ENCODE results near the gene PSORS1C2. TPM values are rescaled to one million over a fixed set of nuclear protein-coding genes. Genes with fewer than 3 reads are reported as not detected.

PSORS1C2 gene
- total RNA-seq, 2 experiments from 2014 or later = not detected

DNA sequence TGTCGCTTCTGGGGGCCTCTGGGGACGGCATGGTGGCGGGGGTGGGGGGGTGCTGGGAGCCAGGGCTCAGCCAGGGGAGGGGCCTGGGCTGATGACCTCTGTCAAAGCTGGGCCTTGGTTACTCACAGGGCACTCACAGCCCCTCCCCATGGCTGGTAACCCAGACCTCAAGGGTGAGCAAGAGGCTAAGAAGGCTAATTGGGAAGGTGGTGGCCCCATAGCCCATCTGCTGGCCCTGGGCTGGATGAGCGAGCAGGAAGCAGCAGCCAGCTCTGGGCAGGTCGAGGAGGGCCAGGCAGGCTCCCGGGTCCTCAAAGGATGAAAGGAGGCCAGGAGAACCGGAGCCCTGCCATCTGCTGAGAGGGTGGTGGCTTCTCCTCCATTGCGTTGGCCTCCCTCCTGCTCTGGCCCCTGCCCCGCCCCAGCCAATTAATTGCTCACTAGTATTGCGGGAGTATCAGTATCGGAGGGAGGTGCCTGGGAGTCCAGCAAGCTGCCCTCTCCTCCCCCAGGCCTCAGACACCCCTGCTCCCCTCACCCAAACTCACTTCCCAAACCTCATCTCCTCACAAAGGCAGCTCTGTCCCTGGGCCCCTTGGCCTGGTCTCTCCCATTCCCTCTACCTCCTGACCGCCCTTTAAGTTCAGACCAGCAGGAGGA is 17.6 kb downstream of the PSORS1C2 start:
- ChIA-PET POLR2A (no interaction called here), CTCF (no interaction called here)

DNA sequence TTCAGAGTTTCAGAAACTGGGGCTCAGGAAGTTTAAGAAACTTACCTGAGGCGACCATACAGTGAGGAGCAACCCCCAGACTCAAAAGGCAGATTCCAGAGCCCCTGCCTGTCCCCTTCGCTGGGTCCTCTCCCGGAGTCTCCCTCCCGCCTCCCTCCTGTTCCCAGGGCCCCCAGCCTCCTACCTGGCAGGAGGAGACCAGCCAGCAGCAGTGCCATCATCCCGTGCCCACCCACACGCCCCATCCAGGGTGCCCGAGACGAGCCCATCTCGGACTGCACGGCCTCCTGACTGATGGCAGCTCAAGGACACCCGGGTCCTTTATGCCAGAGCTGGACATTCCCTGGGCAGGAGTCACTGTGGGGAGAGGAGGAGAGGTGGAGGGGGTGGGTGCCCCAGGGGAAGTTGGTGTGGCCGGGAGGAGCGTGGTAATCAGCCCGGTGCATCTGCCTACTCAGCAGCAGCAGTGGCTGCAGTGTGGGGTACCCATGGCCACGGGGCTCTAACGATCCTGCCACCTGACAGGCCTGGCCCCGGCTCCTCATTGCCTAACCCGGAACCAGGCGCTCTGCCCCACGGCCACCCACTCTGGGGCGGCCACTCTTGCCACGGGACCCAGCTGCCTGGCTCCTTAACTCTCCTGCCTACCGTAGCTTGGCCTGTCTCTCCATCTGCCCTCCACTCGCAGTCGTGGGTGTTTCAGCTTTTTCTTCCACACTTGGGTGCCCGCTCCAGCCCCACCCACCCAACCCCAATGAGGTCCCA is 18.5 kb downstream of the PSORS1C2 start, which contains the start of gene CDSN:
CDSN (minus strand) TSS at position 296 of the 765 bp plus-strand sequence; CDS start at position 269, 27 bp downstream.
- ChIA-PET CTCF (no interaction called here), POLR2A (no interaction called here)

DNA sequence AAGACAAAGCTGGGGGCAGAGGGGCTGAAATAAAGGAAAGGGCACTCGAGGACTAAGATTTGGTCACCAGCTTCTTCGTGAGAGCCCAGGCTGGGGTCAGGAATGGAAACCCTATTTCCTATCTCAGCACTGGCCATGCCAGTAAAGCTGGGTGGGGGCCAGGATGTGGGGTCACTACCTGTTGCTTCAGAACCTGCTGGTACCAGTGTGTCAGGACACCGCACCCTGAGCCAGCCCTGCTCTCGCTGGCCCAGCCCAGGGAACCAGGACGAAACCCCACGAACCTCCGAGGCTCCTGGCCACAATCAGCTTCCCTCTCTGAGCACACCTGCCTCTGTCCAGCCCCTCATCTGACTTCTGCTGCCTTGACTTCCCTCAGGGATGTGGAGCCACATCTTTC is 20.7 kb downstream of the PSORS1C2 start:
- POLR2A ChIA-PET = no interaction called here
- CTCF ChIA-PET = interaction anchor here (0.9 kb wide), 1 partner anchor 9 kb away, joined by 6 read pairs; no protein-coding TSS in a partner anchor

DNA sequence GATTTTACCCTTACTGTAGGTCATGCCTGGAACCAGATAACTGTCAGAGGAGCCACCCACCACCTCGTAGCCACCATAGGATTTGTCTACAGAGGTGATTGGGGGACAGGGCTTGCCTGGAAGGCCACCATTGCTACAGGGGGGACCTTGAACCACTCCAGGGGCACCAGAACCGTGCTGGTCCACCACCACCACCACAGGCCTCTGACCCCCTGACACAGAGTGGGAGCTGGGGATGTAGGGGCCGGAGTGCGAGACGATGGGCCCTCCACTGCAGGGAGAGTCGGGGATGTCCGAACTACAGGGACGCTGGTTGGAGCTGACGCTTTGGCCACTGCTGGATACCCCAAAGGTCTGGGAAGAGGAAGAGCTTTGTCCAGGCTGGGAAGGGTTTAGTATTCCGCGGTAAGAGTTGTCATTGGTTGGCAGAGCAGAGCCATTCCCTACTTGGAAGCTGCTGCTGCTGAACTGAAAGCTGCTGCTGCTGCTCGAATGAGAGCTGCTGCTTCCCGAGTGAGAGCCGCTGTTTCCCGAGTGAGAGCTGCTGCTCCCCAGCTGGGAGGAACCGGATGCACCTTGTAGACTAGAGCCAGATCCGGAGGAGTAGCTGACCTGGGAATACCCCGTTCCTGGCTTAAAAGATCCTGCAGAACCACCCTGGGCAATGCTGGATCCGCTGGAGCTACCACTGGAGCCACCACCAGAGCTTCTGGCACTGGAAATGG is 22.0 kb downstream of the PSORS1C2 start:
- CTCF ChIA-PET = interaction anchor here (1.3 kb wide), 1 partner anchor 10 kb away, joined by 3 read pairs; no protein-coding TSS in a partner anchor
- POLR2A ChIA-PET = no interaction called here

DNA sequence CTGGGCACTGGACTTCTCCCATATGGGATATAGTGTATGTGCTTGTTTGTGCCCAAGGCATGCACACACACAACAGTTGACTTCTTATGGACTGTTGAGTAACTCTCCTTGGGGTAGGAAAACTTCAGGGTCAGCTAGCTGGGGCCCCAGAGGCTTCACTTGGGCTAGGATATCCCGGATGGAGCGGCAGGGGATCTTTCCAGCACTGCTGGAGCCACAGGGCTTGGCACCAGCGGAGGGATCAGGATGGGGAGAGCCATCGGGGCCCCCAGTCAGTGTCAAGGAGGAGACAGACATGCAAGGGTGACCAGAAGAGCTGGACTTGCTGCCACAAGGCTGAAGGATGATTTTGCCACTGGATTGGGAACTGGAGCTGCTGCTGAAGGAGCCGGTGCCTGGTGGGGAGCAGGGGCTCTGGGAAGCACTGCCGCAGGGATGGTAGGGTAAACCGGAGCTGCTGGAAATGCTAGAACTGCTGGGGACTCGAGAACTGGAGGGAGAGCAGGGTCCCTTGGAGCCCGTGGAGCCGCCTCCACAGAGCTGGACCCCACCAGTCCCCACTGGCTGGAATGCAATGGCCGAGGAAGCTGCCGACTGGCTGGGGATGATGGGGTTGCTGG is 22.8 kb downstream of the PSORS1C2 start:
- ChIA-PET CTCF (interaction anchor here (1.3 kb wide), 2 partner anchors 11 to 29 kb away, joined by 3 read pairs; no protein-coding TSS in a partner anchor), POLR2A (no interaction called here)

DNA sequence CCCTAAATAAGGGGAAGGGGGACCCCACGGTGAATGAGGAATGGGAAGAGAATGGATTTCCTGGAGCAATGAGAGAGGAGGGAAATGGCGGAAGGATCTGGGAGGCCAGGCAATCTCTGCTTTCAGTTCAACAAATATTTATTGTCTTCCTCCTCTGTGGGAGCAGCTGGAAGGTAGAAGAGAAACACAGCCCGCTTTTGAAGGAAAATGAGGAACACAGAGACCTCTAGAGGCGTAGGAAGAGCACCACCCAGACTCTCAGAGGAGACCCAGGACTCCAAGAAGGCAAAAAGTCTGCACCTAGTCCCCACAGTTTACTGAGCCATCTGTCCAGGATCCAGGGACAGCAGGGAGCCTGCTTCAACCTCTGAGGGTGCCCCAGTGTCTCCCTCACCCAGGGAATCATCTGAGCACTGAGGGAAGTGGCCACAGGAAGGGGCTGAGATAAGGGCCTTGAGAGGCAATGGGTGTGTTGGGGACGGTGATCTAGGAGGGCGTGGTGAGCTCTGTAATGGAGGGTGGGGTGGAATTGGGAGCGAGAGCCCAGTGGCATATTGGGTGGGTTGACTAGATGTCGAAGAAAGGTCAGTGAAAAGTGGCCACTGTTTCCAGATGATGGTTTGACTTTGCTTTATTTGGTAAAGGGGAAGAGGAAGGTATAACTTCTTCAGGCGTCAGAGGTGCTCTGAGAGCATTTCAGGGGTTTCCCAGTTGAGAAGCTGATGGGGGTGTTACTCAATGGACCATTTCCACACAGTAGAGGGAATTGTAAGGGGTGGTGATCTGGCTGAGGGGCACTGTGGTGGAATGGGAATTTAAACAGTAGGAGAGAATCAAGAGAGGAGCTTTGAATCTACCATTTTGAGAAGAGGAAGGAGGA is 23.7 kb downstream of the PSORS1C2 start:
- ChIA-PET CTCF (interaction anchor here (1.3 kb wide), 2 partner anchors 12 to 28 kb away, joined by 3 read pairs; no protein-coding TSS in a partner anchor), POLR2A (no interaction called here)

DNA sequence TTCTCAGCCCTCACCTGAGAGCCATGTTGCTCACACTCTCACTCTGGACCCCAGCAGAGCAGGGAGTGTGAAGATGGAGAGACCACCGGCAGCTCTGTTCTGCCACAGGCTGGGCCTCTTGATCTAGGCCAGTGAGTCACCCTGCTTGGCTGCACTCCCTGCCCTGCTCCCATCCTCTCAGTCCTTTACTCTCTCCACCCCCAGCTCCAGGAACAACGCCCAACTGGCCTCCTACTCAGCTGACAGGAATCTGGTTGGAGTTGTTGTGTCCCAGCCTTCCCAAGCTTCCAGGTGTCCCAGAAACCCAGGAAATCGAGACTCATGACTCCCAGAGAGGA is 24.4 kb downstream of the PSORS1C2 start, which contains the start of gene PSORS1C1:
PSORS1C1 (plus strand) TSS at position 260 of the 338 bp plus-strand sequence. CDS start 14,833 bp downstream, outside the sequence.
- CTCF ChIA-PET = interaction anchor here (1.3 kb wide), 1 partner anchor 28 kb away, joined by 3 read pairs; no protein-coding TSS in a partner anchor
- POLR2A ChIA-PET = no interaction called here

DNA sequence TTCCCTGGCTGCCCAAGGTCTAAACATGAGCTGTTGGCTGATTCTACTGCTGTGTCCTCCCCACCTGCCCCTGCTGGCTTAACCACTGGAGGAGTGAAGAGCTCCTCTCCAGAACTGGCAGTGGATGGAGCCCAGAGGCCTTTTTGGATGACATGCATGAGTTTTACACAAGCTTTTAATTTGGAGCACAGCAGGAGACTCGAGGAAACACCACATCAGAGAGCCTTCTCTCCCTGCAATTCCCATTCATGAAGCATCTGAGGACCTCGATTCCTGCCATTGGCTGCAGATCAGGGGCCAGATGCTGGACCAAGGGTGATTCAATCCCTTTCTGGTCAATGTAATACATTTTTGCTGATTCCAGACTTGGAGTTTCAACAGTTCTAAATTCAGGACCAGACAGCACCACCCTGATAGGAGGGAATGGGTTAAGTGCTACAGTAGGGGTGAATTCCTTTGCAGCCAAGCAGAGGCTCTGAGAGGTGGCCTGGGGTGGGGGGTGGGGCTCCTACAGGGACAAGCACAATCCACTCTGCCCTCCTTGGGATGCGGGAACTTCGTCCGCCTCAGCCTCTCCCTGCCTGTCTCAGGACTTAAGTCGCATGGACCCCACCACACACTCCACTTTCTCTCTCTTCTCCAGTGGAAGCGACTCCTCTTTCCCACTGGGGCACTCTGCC is 24.9 kb downstream of the PSORS1C2 start:
- CTCF ChIA-PET = interaction anchor here (1.0 kb wide), 1 partner anchor 34 kb away, joined by 3 read pairs; no protein-coding TSS in a partner anchor
- POLR2A ChIA-PET = no interaction called here

DNA sequence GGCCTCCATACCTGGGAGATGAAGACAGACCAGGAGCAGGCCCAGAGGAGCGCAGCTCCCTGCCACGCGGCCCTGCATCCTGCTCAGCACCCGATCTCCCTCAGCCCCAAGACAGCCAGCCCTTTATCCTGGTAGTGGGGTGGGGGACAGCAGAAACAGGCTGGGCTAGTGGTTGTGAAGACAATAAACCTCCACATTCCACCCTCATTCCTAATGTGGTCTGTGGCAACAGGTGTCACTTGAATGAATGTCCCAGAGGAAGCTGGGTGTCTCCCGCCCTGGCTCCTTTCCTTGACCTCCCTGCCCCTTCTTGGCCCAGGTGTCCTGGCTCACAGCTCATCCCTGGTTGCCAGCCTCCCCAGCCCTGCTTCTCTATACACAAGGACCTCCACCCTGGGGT is 26.4 kb downstream of the PSORS1C2 start, which contains the start of gene C6orf15:
C6orf15 (minus strand) TSS at position 98 of the 400 bp plus-strand sequence; CDS start at position 78, 20 bp downstream.
- ChIA-PET CTCF (no interaction called here), POLR2A (no interaction called here)

DNA sequence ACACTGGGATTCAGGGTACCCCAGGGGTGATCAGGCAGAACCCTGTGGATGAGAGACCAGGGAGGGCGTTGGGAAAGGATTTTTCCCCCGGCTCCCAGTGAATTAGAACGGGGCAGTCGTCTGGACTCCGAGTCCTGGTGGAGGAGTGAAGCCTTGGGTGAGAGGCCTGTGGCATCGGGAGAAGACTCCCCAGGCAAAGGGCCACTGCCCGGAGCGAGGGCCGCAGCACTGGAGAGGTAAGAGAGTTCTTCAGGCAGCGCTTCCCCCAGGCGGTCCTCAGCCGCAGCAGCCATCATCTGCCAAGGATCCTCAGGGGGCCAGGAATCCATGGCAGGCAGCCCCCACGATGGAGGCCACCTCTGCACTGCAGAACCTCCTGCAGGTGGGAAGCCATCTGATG is 27.2 kb downstream of the PSORS1C2 start:
- ChIA-PET POLR2A (no interaction called here), CTCF (no interaction called here)

DNA sequence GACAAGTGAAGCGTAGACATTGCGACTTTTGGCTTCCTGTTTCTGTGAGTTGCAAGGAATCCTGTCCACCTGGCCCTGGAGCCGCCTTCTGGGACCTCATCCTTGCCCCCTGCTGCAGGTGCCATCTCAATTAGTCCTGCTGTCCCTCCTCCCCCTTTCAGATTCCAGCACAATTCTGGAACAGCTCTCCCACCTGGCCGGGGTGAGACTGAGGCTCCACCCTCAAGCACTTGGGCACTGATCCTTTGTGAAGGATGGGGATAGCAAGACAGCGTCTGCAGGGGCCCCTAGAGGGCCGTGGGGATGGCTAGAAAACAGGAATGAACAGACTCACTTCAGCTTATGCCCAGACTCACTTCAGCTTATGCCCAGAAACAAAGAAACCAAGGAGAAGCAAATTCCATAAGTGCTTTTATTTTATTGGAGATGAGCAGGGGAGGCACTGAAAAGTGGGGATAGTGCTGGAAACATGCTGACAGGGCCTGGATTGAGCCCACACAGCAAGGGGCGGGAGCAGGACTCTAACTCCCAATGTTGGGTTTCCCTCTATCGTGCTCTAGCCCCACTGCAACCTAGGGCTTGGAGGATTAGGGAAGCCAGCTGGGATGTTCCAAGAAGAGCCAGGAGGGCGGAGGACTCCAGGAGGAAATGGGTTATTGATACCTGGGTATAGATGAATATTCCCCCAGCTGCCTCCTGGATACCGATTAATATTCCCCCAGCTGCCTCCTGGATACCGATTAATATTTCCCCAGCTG is 27.9 kb downstream of the PSORS1C2 start:
- CTCF ChIA-PET = no interaction called here
- POLR2A ChIA-PET = no interaction called here

DNA sequence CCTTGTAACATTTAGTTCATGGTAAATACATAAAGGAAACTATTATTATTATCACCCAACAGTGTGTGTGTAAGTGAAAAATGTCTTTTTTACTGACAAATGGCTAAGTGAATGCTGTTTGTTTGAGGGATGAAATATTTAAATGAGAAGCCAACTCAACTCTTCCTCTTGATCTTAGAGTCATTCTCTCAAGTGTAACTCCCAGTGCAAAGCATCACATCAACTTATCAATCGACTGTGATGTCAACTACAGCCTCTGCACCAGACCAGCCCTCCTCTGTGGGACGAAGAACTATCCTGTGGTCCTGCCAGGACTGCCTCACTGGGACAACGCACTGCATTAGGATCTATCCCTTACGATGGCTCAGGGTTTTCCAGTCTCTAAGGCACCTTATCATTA is 31.8 kb downstream of the PSORS1C2 start:
- POLR2A ChIA-PET = no interaction called here
- CTCF ChIA-PET = no interaction called here

DNA sequence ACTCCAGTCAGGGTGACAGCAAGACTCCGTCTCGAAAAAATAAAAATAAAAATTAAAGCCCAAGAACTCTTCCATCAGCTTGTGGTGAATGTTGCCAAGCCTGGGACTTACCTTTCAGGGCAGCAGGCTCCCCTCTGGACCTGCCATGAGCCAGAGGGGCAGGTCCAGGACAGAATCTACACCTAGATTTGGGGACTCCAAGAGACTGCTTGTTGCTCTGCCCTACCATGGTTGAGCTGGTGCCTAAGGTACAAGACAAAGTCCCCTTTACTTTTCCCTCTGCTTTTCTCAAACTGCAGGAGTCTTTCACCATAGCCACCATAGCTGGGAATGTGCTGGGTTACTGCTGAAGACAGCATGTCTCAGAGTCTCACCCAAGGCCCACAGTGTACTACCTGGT is 35.7 kb downstream of the PSORS1C2 start:
- ChIA-PET POLR2A (interaction anchor here (0.5 kb wide), 1 partner anchor 38 kb away, joined by 6 read pairs; no protein-coding TSS in a partner anchor), CTCF (interaction anchor here (0.6 kb wide), 1 partner anchor 604 kb away, joined by 3 read pairs; no protein-coding TSS in a partner anchor)

DNA sequence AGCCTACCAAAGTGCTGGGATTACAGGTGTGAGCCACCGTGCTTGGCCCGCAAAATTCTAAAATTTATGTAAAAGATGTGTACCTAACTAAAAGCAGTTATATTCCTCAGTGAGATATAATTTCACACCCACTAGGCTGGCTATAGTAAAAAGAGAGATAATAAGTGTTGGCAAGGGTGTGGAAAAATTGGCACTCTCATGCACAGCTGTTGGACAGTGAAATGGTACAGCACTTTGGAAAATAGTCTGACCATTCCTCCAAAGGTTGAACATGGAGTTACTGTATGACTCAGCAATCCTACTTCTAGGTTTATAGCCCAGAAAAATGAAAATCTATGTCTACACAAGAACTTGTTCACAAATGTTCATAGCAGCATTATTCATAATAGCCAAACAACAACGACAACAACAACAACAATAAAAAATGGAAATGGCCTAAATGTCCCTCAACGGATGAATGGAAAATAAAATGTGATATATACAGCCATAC is 40.4 kb downstream of the PSORS1C2 start:
- POLR2A ChIA-PET = no interaction called here
- CTCF ChIA-PET = no interaction called here

DNA sequence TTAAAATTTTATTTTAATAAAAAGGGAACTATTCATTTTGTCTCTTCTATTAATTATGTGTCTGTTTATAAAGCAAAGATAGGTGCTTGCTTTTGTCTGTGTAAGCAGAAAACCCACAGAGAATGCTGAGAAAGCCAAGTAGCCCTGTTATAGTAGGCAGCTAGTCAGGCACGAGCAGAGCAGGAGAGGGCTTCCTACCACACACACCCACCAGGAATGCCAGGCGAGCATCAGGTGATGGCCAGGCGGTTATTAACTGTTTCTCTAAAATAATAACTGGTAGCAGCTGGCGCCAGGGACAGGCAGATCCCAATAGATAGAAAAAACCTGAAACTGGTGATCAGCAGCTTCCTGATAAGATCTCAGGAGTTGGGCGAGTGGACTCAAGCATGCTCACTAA is 42.2 kb downstream of the PSORS1C2 start:
- ChIA-PET CTCF (interaction anchor here (0.5 kb wide), 1 partner anchor 95 kb away, joined by 3 read pairs; no protein-coding TSS in a partner anchor), POLR2A (no interaction called here)

DNA sequence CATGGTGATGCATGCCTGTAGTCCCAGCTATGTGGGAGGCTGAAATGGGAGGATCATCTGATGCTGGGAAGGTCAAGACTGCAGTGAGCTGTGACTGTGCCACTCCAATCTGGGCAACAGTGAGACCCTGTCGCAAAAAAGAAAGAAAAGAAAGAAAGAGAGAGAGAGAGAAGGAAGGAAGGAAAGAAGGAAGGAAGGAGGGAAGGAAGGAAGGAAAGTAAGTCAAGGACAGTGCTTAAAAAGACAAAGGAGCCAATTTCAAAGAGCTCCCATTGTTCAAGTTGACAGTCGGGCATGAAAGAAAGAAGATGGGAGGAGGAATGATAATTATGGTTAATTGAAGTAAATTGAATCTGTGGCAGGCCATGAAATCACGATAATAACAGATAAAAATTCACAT is 42.7 kb downstream of the PSORS1C2 start:
- CTCF ChIA-PET = interaction anchor here (0.5 kb wide), 1 partner anchor 96 kb away, joined by 3 read pairs; no protein-coding TSS in a partner anchor
- POLR2A ChIA-PET = no interaction called here

DNA sequence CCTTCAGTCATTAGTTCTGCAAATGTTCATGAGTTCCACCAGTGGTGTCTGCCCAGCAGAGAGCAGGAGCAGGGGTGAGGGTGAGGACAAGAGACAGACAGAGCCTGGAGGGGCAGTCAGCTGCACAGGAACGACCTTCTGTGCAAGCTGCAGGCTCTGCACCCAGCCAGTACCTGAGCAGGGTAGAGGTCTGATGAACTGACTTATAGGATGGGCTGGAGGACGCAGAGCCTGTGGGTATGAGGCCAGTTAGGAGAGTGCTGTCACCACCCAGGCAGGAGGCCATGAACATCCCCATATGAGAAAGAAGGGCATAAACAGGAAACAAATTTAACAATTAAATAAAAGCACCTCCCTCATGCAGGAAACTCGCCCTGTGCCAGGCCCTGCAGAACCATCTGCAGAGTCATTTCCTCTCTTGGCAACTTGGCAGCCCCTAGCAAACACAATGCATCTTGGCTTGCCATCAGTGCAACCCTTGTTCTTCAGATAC is 44.4 kb downstream of the PSORS1C2 start:
- ChIA-PET POLR2A (no interaction called here), CTCF (interaction anchor here (0.8 kb wide), 1 partner anchor 266 kb away, joined by 3 read pairs; no protein-coding TSS in a partner anchor)

Measured in activated CD8-positive, alpha-beta memory T cell treated with anti-CD3 and anti-CD28 coated beads for 36 hours (primary cell).